ENCODE data around the gene FUNDC1. TPM values are rescaled to one million over a fixed set of nuclear protein-coding genes. Genes with fewer than 3 reads are reported as not detected.

The FUNDC1 gene, protein sequence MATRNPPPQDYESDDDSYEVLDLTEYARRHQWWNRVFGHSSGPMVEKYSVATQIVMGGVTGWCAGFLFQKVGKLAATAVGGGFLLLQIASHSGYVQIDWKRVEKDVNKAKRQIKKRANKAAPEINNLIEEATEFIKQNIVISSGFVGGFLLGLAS
- 23.6 to 28.3 TPM (median 26.6 TPM) in 5 replicates for total RNA-seq (2022; extraction: Qiagen RNA extraction; ENCODE audit: low read depth)

DNA sequence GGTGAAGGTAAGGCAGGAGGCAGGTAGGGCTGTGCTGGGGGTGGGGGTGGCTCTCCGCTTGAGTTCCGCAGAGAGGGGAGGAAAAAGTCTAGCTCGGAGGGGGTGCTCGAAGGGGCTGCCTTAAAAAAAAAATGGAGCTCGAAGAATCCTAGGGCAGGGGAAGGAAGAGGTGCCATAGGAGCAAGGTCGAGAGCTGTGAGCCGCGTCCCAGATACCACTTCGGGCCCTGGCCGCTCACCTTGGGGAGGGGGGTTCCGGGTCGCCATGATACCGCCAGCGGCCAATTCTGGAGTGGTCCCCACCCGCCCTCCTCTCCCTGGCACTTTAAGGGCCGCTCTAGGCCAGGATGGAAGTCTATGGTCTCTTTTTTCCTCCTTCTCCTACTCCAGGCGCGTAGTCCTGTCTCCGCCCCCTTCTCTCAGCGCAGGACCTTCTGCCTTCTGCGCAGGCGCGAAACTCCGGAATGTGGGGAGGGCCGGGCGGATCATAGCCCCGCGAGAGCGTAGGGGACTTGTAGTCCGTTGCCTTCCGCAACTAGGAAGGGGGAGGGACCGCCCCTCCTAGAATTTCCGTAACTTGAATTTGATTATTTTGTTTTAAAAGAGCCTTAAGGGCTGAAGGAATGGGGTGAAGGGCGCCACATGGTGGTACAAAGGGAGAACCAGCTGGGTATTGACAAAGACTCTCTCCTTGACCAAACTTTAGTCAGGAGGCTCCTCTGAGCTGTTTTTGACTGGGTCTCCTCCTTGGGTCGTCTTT is at the start of gene FUNDC1:
Gene FUNDC1 (minus strand): TSS at position 293 of the 759 bp plus-strand sequence. CDS start 27 bp downstream, at position 266.

Other genes starting within 250 kb of the FUNDC1 start
- gene EFHC2, start 199.2 kb downstream of the FUNDC1 start, total RNA-seq (2022; extraction: Qiagen RNA extraction; ENCODE audit: low read depth), result 0.11 to 0.42 TPM (median 0.30 TPM) in 5 replicates